ENCODE measurements around the gene MBNL1. TPM values are rescaled to one million over a fixed set of nuclear protein-coding genes. Genes with fewer than 3 reads are reported as not detected.
A peak's percentile ranks its signal among the peaks of the same experiment; 100 is the strongest.

Gene MBNL1
- total and polyA plus RNA-seq, 3 experiments from 2014 or later, result 303 to 391 (median 386) TPM

- ChIA-PET CTCF (no interaction called here), POLR2A (interaction anchor here (0.8 kb wide), 1 partner anchor 1729 kb away, joined by 4 read pairs; no protein-coding TSS in a partner anchor)
- peaks cover 7 to 73% (median 18%) of the 10 kb centered on the region in 3 donors for H3K36me3 Mint-ChIP-seq
- H3K4me3 ChIP-seq (ENCODE audit: low read length), result no peak overlapping the region
- peaks cover 28% of the 10 kb centered on the region for H3K36me3 ChIP-seq (ENCODE audit: insufficient read depth, low read length)
- no peaks in the 10 kb centered on the region for H3K27me3 ChIP-seq (ENCODE audit: insufficient read depth, low read length, poor library complexity, severe bottlenecking)
- H3K4me1 Mint-ChIP-seq, result peaks cover 76 to 94% (median 93%) of the 10 kb centered on the region in 3 donors
- H3K27ac ChIP-seq (ENCODE audit: low read depth, low read length), result no peak overlapping the region
- H3K4me3 Mint-ChIP-seq, result peak overlapping the region in 2 of 7 donors; percentile 21 to 29
- H3K27me3 Mint-ChIP-seq, result no peaks in the 10 kb centered on the region
- H3K4me1 ChIP-seq (ENCODE audit: insufficient read depth, low read length), result peaks cover 81% of the 10 kb centered on the region
- H3K27ac Mint-ChIP-seq, result peak overlapping the region in 6 of 8 donors; percentile 1 to 81 (median 68)
- H3K9me3 Mint-ChIP-seq, result no peaks in the 10 kb centered on the region
- DNase-seq, result no peak
- H3K9me3 ChIP-seq (ENCODE audit: low read length), result no peaks in the 10 kb centered on the region
Observed at GRCh38 chr3:152338159-152338720, 69.5 kb downstream of the MBNL1 start.

- H3K4me3 Mint-ChIP-seq, result peak overlapping the region in 1 of 7 donors; percentile 55
- Histone ChIP-seq H3K4me3 (ENCODE audit: low read length) (no peak overlapping the region), H3K27ac (ENCODE audit: low read depth, low read length) (no peak overlapping the region), H3K9me3 (ENCODE audit: low read length) (no peaks in the 10 kb centered on the region), H3K4me1 (ENCODE audit: insufficient read depth, low read length) (peaks cover 71% of the 10 kb centered on the region), H3K27me3 (ENCODE audit: insufficient read depth, low read length, poor library complexity, severe bottlenecking) (no peaks in the 10 kb centered on the region), H3K36me3 (ENCODE audit: insufficient read depth, low read length) (peaks cover 31% of the 10 kb centered on the region)
- H3K4me1 Mint-ChIP-seq, result peaks cover 73 to 94% (median 93%) of the 10 kb centered on the region in 3 donors
- no peak for DNase-seq
- no peaks in the 10 kb centered on the region for H3K9me3 Mint-ChIP-seq
- H3K27ac Mint-ChIP-seq, result peak overlapping the region in 7 of 8 donors; percentile 28 to 74 (median 65)
- no peaks in the 10 kb centered on the region for H3K27me3 Mint-ChIP-seq
- CTCF ChIA-PET, result interaction anchor here (1.4 kb wide), 1 partner anchor 8 kb away, joined by 3 read pairs; no protein-coding TSS in a partner anchor
- peaks cover 9 to 74% (median 26%) of the 10 kb centered on the region in 3 donors for H3K36me3 Mint-ChIP-seq
- POLR2A ChIA-PET, result no interaction called here
Observed at GRCh38 chr3:152339881-152340505, 71.3 kb downstream of the MBNL1 start.

GRCh38 chr3:152345233-152345632 lies 76.5 kb downstream of the MBNL1 start:
- Mint-ChIP-seq H3K4me1 (peaks cover 40 to 59% (median 58%) of the 10 kb centered on the region in 3 donors), H3K27ac (peak overlapping the region in 4 of 8 donors; percentile 7 to 72 (median 46)), H3K36me3 (peaks cover 4 to 51% (median 21%) of the 10 kb centered on the region in 3 donors), H3K27me3 (no peaks in the 10 kb centered on the region), H3K9me3 (no peaks in the 10 kb centered on the region), H3K4me3 (no peak overlapping the region)
- peaks cover 19% of the 10 kb centered on the region for H3K36me3 ChIP-seq (ENCODE audit: insufficient read depth, low read length)
- CTCF ChIA-PET, result interaction anchor here (0.9 kb wide), 1 partner anchor 98 kb away, joined by 3 read pairs; no protein-coding TSS in a partner anchor
- H3K9me3 ChIP-seq (ENCODE audit: low read length), result no peaks in the 10 kb centered on the region
- DNase-seq, result no peak
- peaks cover 61% of the 10 kb centered on the region for H3K4me1 ChIP-seq (ENCODE audit: insufficient read depth, low read length)
- no peak overlapping the region for H3K4me3 ChIP-seq (ENCODE audit: low read length)
- H3K27ac ChIP-seq (ENCODE audit: low read depth, low read length), result no peak overlapping the region
- POLR2A ChIA-PET, result no interaction called here
- no peaks in the 10 kb centered on the region for H3K27me3 ChIP-seq (ENCODE audit: insufficient read depth, low read length, poor library complexity, severe bottlenecking)

GRCh38 chr3:152346058-152346457 lies 77.3 kb downstream of the MBNL1 start:
- H3K9me3 Mint-ChIP-seq, result no peaks in the 10 kb centered on the region
- peaks cover 37 to 51% (median 50%) of the 10 kb centered on the region in 3 donors for H3K4me1 Mint-ChIP-seq
- Histone ChIP-seq H3K4me1 (ENCODE audit: insufficient read depth, low read length) (peaks cover 60% of the 10 kb centered on the region), H3K27ac (ENCODE audit: low read depth, low read length) (no peak overlapping the region), H3K4me3 (ENCODE audit: low read length) (no peak overlapping the region), H3K36me3 (ENCODE audit: insufficient read depth, low read length) (peaks cover 14% of the 10 kb centered on the region), H3K9me3 (ENCODE audit: low read length) (no peaks in the 10 kb centered on the region), H3K27me3 (ENCODE audit: insufficient read depth, low read length, poor library complexity, severe bottlenecking) (no peaks in the 10 kb centered on the region)
- ChIA-PET POLR2A (no interaction called here), CTCF (interaction anchor here (0.8 kb wide), 1 partner anchor 14 kb away, joined by 3 read pairs; no protein-coding TSS in a partner anchor)
- DNase-seq, result no peak
- no peaks in the 10 kb centered on the region for H3K27me3 Mint-ChIP-seq
- H3K36me3 Mint-ChIP-seq, result peaks cover 4 to 44% (median 19%) of the 10 kb centered on the region in 3 donors
- peak overlapping the region in 2 of 7 donors; percentile 2 to 15 for H3K4me3 Mint-ChIP-seq
- peak overlapping the region in 2 of 8 donors; percentile 57 to 74 for H3K27ac Mint-ChIP-seq

- Histone ChIP-seq H3K4me1 (ENCODE audit: insufficient read depth, low read length) (peaks cover 62% of the 10 kb centered on the region), H3K36me3 (ENCODE audit: insufficient read depth, low read length) (peaks cover 17% of the 10 kb centered on the region), H3K27ac (ENCODE audit: low read depth, low read length) (no peak overlapping the region), H3K9me3 (ENCODE audit: low read length) (no peaks in the 10 kb centered on the region), H3K27me3 (ENCODE audit: insufficient read depth, low read length, poor library complexity, severe bottlenecking) (no peaks in the 10 kb centered on the region), H3K4me3 (ENCODE audit: low read length) (no peak overlapping the region)
- no peak overlapping the region for H3K27ac Mint-ChIP-seq
- POLR2A ChIA-PET, result no interaction called here
- no peaks in the 10 kb centered on the region for H3K27me3 Mint-ChIP-seq
- no peaks in the 10 kb centered on the region for H3K9me3 Mint-ChIP-seq
- H3K4me1 Mint-ChIP-seq, result peaks cover 38 to 44% (median 44%) of the 10 kb centered on the region in 3 donors
- CTCF ChIA-PET, result interaction anchor here (0.8 to 1.0 kb wide), 2 partner anchors 13 to 163 kb away, joined by 3 read pairs; no protein-coding TSS in a partner anchor
- DNase-seq, result no peak
- H3K4me3 Mint-ChIP-seq, result no peak overlapping the region
- H3K36me3 Mint-ChIP-seq, result peaks cover 4 to 44% (median 20%) of the 10 kb centered on the region in 3 donors
Observed at GRCh38 chr3:152346740-152347139, 78.0 kb downstream of the MBNL1 start.

GRCh38 chr3:152348436-152349177 lies 79.9 kb downstream of the MBNL1 start:
- H3K4me1 Mint-ChIP-seq, result peaks cover 39 to 43% (median 43%) of the 10 kb centered on the region in 3 donors
- peaks cover 0 to 43% (median 21%) of the 10 kb centered on the region in 3 donors for H3K36me3 Mint-ChIP-seq
- H3K4me3 ChIP-seq (ENCODE audit: low read length), result no peak overlapping the region
- POLR2A ChIA-PET, result no interaction called here
- no peak overlapping the region for H3K27ac Mint-ChIP-seq
- no peak overlapping the region for H3K4me3 Mint-ChIP-seq
- no peaks in the 10 kb centered on the region for H3K9me3 Mint-ChIP-seq
- H3K27me3 Mint-ChIP-seq, result no peaks in the 10 kb centered on the region
- no peak for DNase-seq
- H3K4me1 ChIP-seq (ENCODE audit: insufficient read depth, low read length), result peaks cover 55% of the 10 kb centered on the region
- CTCF ChIA-PET, result no interaction called here
- H3K36me3 ChIP-seq (ENCODE audit: insufficient read depth, low read length), result peaks cover 15% of the 10 kb centered on the region
- H3K27ac ChIP-seq (ENCODE audit: low read depth, low read length), result no peak overlapping the region
- H3K27me3 ChIP-seq (ENCODE audit: insufficient read depth, low read length, poor library complexity, severe bottlenecking), result no peaks in the 10 kb centered on the region
- H3K9me3 ChIP-seq (ENCODE audit: low read length), result no peaks in the 10 kb centered on the region

- Mint-ChIP-seq H3K36me3 (peaks cover 0 to 40% (median 23%) of the 10 kb centered on the region in 3 donors), H3K27ac (no peak overlapping the region), H3K9me3 (no peaks in the 10 kb centered on the region), H3K27me3 (no peaks in the 10 kb centered on the region), H3K4me1 (peaks cover 37 to 43% (median 42%) of the 10 kb centered on the region in 3 donors), H3K4me3 (no peak overlapping the region)
- ChIA-PET CTCF (no interaction called here), POLR2A (no interaction called here)
- Histone ChIP-seq H3K27ac (ENCODE audit: low read depth, low read length) (no peak overlapping the region), H3K27me3 (ENCODE audit: insufficient read depth, low read length, poor library complexity, severe bottlenecking) (no peaks in the 10 kb centered on the region), H3K36me3 (ENCODE audit: insufficient read depth, low read length) (peaks cover 15% of the 10 kb centered on the region), H3K4me1 (ENCODE audit: insufficient read depth, low read length) (peaks cover 60% of the 10 kb centered on the region), H3K4me3 (ENCODE audit: low read length) (no peak overlapping the region), H3K9me3 (ENCODE audit: low read length) (no peaks in the 10 kb centered on the region)
- no peak for DNase-seq
Observed at GRCh38 chr3:152349392-152349791, 80.7 kb downstream of the MBNL1 start.

Measured in CD8-positive, alpha-beta memory T cell (primary cell).